Activated naive CD8-positive, alpha-beta T cell treated with anti-CD3 and anti-CD28 coated beads for 36 hours (primary cell): ENCODE data around the gene ZNF519. TPM values are rescaled to one million over a fixed set of nuclear protein-coding genes. Genes with fewer than 3 reads are reported as not detected.

Source experiments
- DNase-seq: peaks from one replicate; pipeline ENCODE4 v3.0.0; 2021
- H3K27ac Mint-ChIP-seq: one replicate; pipeline ENCODE4 v1.8.0; 2022; ENCODE audit warnings: mild to moderate bottlenecking, moderate library complexity, mixed read lengths
- H3K27me3 Mint-ChIP-seq: one replicate; pipeline ENCODE4 v1.8.0; 2022; ENCODE audit warnings: mild to moderate bottlenecking, mixed read lengths
- H3K36me3 Mint-ChIP-seq: one replicate; pipeline ENCODE4 v1.8.0; 2021; ENCODE audit warnings: mild to moderate bottlenecking, mixed read lengths
- H3K4me1 Mint-ChIP-seq: one replicate; pipeline ENCODE4 v1.8.0; 2021; ENCODE audit warnings: mixed read lengths
- H3K4me3 Mint-ChIP-seq: one replicate; pipeline ENCODE4 v1.8.0; 2022; ENCODE audit warnings: mild to moderate bottlenecking, moderate library complexity, mixed read lengths
- H3K9me3 Mint-ChIP-seq: one replicate; pipeline ENCODE4 v1.8.0; 2022; ENCODE audit warnings: mixed read lengths
- total RNA-seq, 2 experiments: library from RNA; stranded (reverse); gene quantifications; one replicate each; pipeline ENCODE4 v1.2.3, GENCODE V29; 2021

ZNF519 gene
- total RNA-seq, 2 experiments from 2014 or later = 13.0 to 13.5 TPM

- no peaks in the 10 kb centered on the region for H3K36me3 Mint-ChIP-seq
- peaks cover 8% of the 10 kb centered on the region for H3K27me3 Mint-ChIP-seq
- H3K4me3 Mint-ChIP-seq = no peak overlapping the region
- no peak overlapping the region for H3K27ac Mint-ChIP-seq
- no peaks in the 10 kb centered on the region for H3K4me1 Mint-ChIP-seq
- H3K9me3 Mint-ChIP-seq = no peaks in the 10 kb centered on the region
- no peak for DNase-seq
These were observed 42.5 kb downstream of the ZNF519 start for GRCh38 chr18:14089781-14090180.

GRCh38 chr18:14089191-14089590 lies 43.0 kb downstream of the ZNF519 start:
- H3K27ac Mint-ChIP-seq = no peak overlapping the region
- H3K27me3 Mint-ChIP-seq = peaks cover 8% of the 10 kb centered on the region
- no peak overlapping the region for H3K4me3 Mint-ChIP-seq
- DNase-seq = no peak
- H3K36me3 Mint-ChIP-seq = no peaks in the 10 kb centered on the region
- no peaks in the 10 kb centered on the region for H3K4me1 Mint-ChIP-seq
- no peaks in the 10 kb centered on the region for H3K9me3 Mint-ChIP-seq

GRCh38 chr18:14086458-14087231 lies 45.6 kb downstream of the ZNF519 start:
- H3K4me3 Mint-ChIP-seq = no peak overlapping the region
- DNase-seq = no peak
- no peaks in the 10 kb centered on the region for H3K4me1 Mint-ChIP-seq
- H3K27me3 Mint-ChIP-seq = peaks cover 8% of the 10 kb centered on the region
- H3K27ac Mint-ChIP-seq = no peak overlapping the region
- no peaks in the 10 kb centered on the region for H3K9me3 Mint-ChIP-seq
- no peaks in the 10 kb centered on the region for H3K36me3 Mint-ChIP-seq

- Mint-ChIP-seq H3K27me3 (peaks cover 8% of the 10 kb centered on the region), H3K36me3 (no peaks in the 10 kb centered on the region), H3K27ac (no peak overlapping the region), H3K9me3 (no peaks in the 10 kb centered on the region), H3K4me1 (no peaks in the 10 kb centered on the region), H3K4me3 (no peak overlapping the region)
- DNase-seq = no peak
These were observed 46.3 kb downstream of the ZNF519 start for GRCh38 chr18:14085770-14086457.

GRCh38 chr18:14075196-14075595 lies 57.0 kb downstream of the ZNF519 start:
- Mint-ChIP-seq H3K9me3 (peaks cover under 1% of the 10 kb centered on the region), H3K36me3 (peaks cover 9% of the 10 kb centered on the region), H3K4me3 (no peak overlapping the region), H3K27me3 (no peaks in the 10 kb centered on the region), H3K4me1 (no peaks in the 10 kb centered on the region), H3K27ac (no peak overlapping the region)
- DNase-seq = no peak

GRCh38 chr18:14074187-14074586 lies 58.0 kb downstream of the ZNF519 start:
- Mint-ChIP-seq H3K36me3 (peaks cover 12% of the 10 kb centered on the region), H3K27ac (no peak overlapping the region), H3K27me3 (no peaks in the 10 kb centered on the region), H3K4me3 (no peak overlapping the region), H3K4me1 (no peaks in the 10 kb centered on the region), H3K9me3 (peaks cover 7% of the 10 kb centered on the region)
- no peak for DNase-seq

- DNase-seq = no peak
- Mint-ChIP-seq H3K36me3 (peaks cover 2% of the 10 kb centered on the region), H3K4me3 (no peak overlapping the region), H3K27ac (no peak overlapping the region), H3K4me1 (no peaks in the 10 kb centered on the region), H3K27me3 (no peaks in the 10 kb centered on the region), H3K9me3 (peaks cover 6% of the 10 kb centered on the region)
These were observed 78.6 kb downstream of the ZNF519 start for GRCh38 chr18:14053661-14054060.

Other genes starting within 250 kb of the ZNF519 start
- not detected for gene MC2R, start 216.9 kb downstream of the ZNF519 start, total RNA-seq